ENCODE results near the gene LRCH3. TPM values are rescaled to one million over a fixed set of nuclear protein-coding genes. Genes with fewer than 3 reads are reported as not detected.
"Not testable (repeated sequence)": the region's sequence is repeated elsewhere in the genome, so short reads cannot be mapped to it uniquely, and the experiment has no call there.

The LRCH3 gene
- total RNA-seq, 1 experiment from 2014 or later, result 43.1 TPM

DNA sequence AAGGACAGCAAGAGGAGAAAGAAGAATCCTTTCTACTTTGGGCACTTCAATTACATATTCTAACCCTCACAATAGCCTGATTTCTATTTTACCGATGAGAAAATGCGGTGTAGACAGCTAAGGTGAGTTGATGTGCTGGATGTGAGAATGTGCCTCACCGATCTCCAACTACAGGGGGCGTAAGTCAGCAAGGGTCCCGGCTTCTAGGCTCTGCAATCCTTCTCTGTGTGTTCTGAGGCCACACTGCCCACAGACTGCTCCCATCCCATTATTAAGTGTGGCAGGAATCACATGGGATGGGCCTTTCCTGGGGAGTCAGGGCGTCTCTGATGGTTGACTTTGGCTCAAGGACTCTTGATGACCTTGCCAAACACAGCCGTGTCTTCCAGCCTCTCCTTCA lies 135.4 kb downstream of the LRCH3 start:
- Histone ChIP-seq H2AFZ (ENCODE audit: low read length) (no peak overlapping the region), H3K9me3 (ENCODE audit: low read length) (no peaks in the 10 kb centered on the region), H3K36me3 (ENCODE audit: low read depth, low read length) (no peaks in the 10 kb centered on the region), H3K4me2 (ENCODE audit: low read length) (no peak overlapping the region), H3K4me3 (ENCODE audit: low read length) (no peak overlapping the region), H4K20me1 (ENCODE audit: low read length) (no peaks in the 10 kb centered on the region), H3K27me3 (ENCODE audit: low read length) (no peaks in the 10 kb centered on the region), H3K9ac (ENCODE audit: low read length) (no peak overlapping the region), H3K79me2 (ENCODE audit: low read length) (no peaks in the 10 kb centered on the region), H3K4me1 (ENCODE audit: insufficient read depth, low read length) (no peaks in the 10 kb centered on the region), H3K27ac (ENCODE audit: low read length) (no peak overlapping the region), H3K9me2 (replicated peaks; ENCODE audit: low read length) (no peaks in the 10 kb centered on the region), H3F3A (ENCODE audit: low read length, unreplicated experiment) (no peaks in the 10 kb centered on the region)
- ChIA-PET POLR2A (ENCODE audit: unreplicated experiment) (no interaction called here), CTCF (no interaction called here)
- no peak for DNase-seq
- TF ChIP-seq CTCF (conservative IDR thresholded peaks at IDR 0.05; ENCODE audit: low read depth, low read length) (peak; percentile 55), EZH2 (IDR thresholded peaks at IDR 0.05; ENCODE audit: low read length, unreplicated experiment) (no peak), EZH2phosphoT487 (IDR thresholded peaks at IDR 0.05; ENCODE audit: borderline replicate concordance, low read length) (no peak)
- ATAC-seq, result no peak
- BruUV-seq (replicated peaks), result no TSS peak
- intact Hi-C loops (cut with micrococcal nuclease), result no loop called here

GRCh38 chr3:197927578-197927977 lies 136.5 kb downstream of the LRCH3 start:
- CTCF ChIA-PET; intact Hi-C loops (cut with micrococcal nuclease): not testable (repeated sequence)

GRCh38 chr3:197936819-197937384 lies 145.8 kb downstream of the LRCH3 start:
- H3K4me3 ChIP-seq (ENCODE audit: low read length), result no peak overlapping the region
- DNase-seq, result no peak
- intact Hi-C loops (cut with micrococcal nuclease), result no loop called here
- no peaks in the 10 kb centered on the region for H3F3A ChIP-seq (ENCODE audit: low read length, unreplicated experiment)
- H2AFZ ChIP-seq (ENCODE audit: low read length), result no peak overlapping the region
- TF ChIP-seq CTCF (conservative IDR thresholded peaks at IDR 0.05; ENCODE audit: low read depth, low read length) (no peak), EZH2 (IDR thresholded peaks at IDR 0.05; ENCODE audit: low read length, unreplicated experiment) (no peak), EZH2phosphoT487 (IDR thresholded peaks at IDR 0.05; ENCODE audit: borderline replicate concordance, low read length) (no peak)
- H3K36me3 ChIP-seq (ENCODE audit: low read depth, low read length), result no peaks in the 10 kb centered on the region
- no peaks in the 10 kb centered on the region for H3K9me2 ChIP-seq (replicated peaks; ENCODE audit: low read length)
- POLR2A ChIA-PET (ENCODE audit: unreplicated experiment), result no interaction called here
- H3K79me2 ChIP-seq (ENCODE audit: low read length), result no peaks in the 10 kb centered on the region
- no peaks in the 10 kb centered on the region for H3K27me3 ChIP-seq (ENCODE audit: low read length)
- H3K27ac ChIP-seq (ENCODE audit: low read length), result no peak overlapping the region
- CTCF ChIA-PET, result no interaction called here
- no peak overlapping the region for H3K4me2 ChIP-seq (ENCODE audit: low read length)
- no peak overlapping the region for H3K9ac ChIP-seq (ENCODE audit: low read length)
- no peaks in the 10 kb centered on the region for H3K4me1 ChIP-seq (ENCODE audit: insufficient read depth, low read length)
- H3K9me3 ChIP-seq (ENCODE audit: low read length), result no peaks in the 10 kb centered on the region
- BruUV-seq (replicated peaks), result no TSS peak
- H4K20me1 ChIP-seq (ENCODE audit: low read length), result no peaks in the 10 kb centered on the region
- no peak for ATAC-seq

More at GRCh38 chr3:197927578-197927977, 136.5 kb downstream of the LRCH3 start:
- H3K79me2 ChIP-seq (ENCODE audit: low read length); H3K4me1 ChIP-seq (ENCODE audit: insufficient read depth, low read length); BruUV-seq (replicated peaks); H3K27me3 ChIP-seq (ENCODE audit: low read length); H3K27ac ChIP-seq (ENCODE audit: low read length); H4K20me1 ChIP-seq (ENCODE audit: low read length); H3K9ac ChIP-seq (ENCODE audit: low read length); H3K9me3 ChIP-seq (ENCODE audit: low read length); H3K9me2 ChIP-seq (replicated peaks; ENCODE audit: low read length); H3K4me2 ChIP-seq (ENCODE audit: low read length); H3K4me3 ChIP-seq (ENCODE audit: low read length); H3F3A ChIP-seq (ENCODE audit: low read length, unreplicated experiment); DNase-seq; H2AFZ ChIP-seq (ENCODE audit: low read length); ATAC-seq; H3K36me3 ChIP-seq (ENCODE audit: low read depth, low read length); POLR2A ChIA-PET (ENCODE audit: unreplicated experiment): not testable (repeated sequence)

Other genes starting within 250 kb of the LRCH3 start
- 10.6 and 14.1 TPM in 2 replicates for gene BDH1, start 235.3 kb upstream of the LRCH3 start, total RNA-seq (2014; rRNA removed)
- 24.5 and 32.9 TPM in 2 replicates for gene RUBCN, start 54.4 kb upstream of the LRCH3 start, total RNA-seq (2014; rRNA removed)
- gene FYTTD1, start 41.4 kb upstream of the LRCH3 start, total RNA-seq (2014; rRNA removed), result 54.6 and 85.4 TPM in 2 replicates
- 766 and 875 TPM in 2 replicates for gene RPL35A, start 158.9 kb downstream of the LRCH3 start, total RNA-seq (2014; rRNA removed)
- 3.7 and 7.5 TPM in 2 replicates for gene LMLN, start 169.0 kb downstream of the LRCH3 start, total RNA-seq (2014; rRNA removed)

Data from PC-3 (cell line).